Chondrocyte (in vitro differentiated cells): Measurements from ENCODE around the gene WTAP. TPM values are rescaled to one million over a fixed set of nuclear protein-coding genes. Genes with fewer than 3 reads are reported as not detected.
A peak's percentile ranks its signal among the peaks of the same experiment; 100 is the strongest.

Experiments used
- DNase-seq: peaks from one replicate; pipeline ENCODE4 v3.0.0; 2021; ENCODE audit warnings: mixed read lengths, low spot score
- H3K27ac Mint-ChIP-seq: one replicate; pipeline ENCODE4 v1.8.0; 2021; ENCODE audit warnings: mild to moderate bottlenecking, moderate library complexity, mixed read lengths; ENCODE audit not compliant: unreplicated experiment
- H3K27me3 Mint-ChIP-seq: 2 replicates; pipeline ENCODE4 v1.8.0; 2021; ENCODE audit warnings: low read depth, mixed read lengths
- H3K36me3 Mint-ChIP-seq: 2 replicates; pipeline ENCODE4 v1.8.0; 2021; ENCODE audit warnings: low read depth, mixed read lengths
- H3K4me1 Mint-ChIP-seq: 2 replicates; pipeline ENCODE4 v1.8.0; 2021; ENCODE audit warnings: low read depth, mild to moderate bottlenecking, mixed read lengths
- H3K4me3 Mint-ChIP-seq: one replicate; pipeline ENCODE4 v1.8.0; 2021; ENCODE audit warnings: mild to moderate bottlenecking, moderate library complexity, mixed read lengths; ENCODE audit not compliant: unreplicated experiment
- H3K9me3 Mint-ChIP-seq: 2 replicates; pipeline ENCODE4 v1.8.0; 2021; ENCODE audit warnings: low read depth, mixed read lengths
- total RNA-seq: library from RNA; stranded (reverse); gene quantifications from 3 replicates; pipeline ENCODE4 v1.2.1, GENCODE V29; 2021
- TF ChIP-seq, protein P1 (sequence below): fragments of 200-600 bp; sonication (generic); IDR thresholded peaks from 2 replicates; pipeline ENCODE4 v1.5.0; 2021; ENCODE audit warnings: antibody characterized with exemption, mild to moderate bottlenecking, moderate library complexity

The WTAP gene
- total RNA-seq, 1 donor from 2014 or later, result 65.9 TPM

GRCh38 chr6:159713984-159714383 lies 13.3 kb upstream of the WTAP start:
- TF ChIP-seq, protein P1, sequence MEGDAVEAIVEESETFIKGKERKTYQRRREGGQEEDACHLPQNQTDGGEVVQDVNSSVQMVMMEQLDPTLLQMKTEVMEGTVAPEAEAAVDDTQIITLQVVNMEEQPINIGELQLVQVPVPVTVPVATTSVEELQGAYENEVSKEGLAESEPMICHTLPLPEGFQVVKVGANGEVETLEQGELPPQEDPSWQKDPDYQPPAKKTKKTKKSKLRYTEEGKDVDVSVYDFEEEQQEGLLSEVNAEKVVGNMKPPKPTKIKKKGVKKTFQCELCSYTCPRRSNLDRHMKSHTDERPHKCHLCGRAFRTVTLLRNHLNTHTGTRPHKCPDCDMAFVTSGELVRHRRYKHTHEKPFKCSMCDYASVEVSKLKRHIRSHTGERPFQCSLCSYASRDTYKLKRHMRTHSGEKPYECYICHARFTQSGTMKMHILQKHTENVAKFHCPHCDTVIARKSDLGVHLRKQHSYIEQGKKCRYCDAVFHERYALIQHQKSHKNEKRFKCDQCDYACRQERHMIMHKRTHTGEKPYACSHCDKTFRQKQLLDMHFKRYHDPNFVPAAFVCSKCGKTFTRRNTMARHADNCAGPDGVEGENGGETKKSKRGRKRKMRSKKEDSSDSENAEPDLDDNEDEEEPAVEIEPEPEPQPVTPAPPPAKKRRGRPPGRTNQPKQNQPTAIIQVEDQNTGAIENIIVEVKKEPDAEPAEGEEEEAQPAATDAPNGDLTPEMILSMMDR, result no peak
- no peak overlapping the region for H3K27ac Mint-ChIP-seq
- H3K4me3 Mint-ChIP-seq, result no peak overlapping the region
- H3K9me3 Mint-ChIP-seq, result peaks cover 3% of the 10 kb centered on the region
- H3K4me1 Mint-ChIP-seq, result peaks cover 5% of the 10 kb centered on the region
- H3K36me3 Mint-ChIP-seq, result peaks cover 2% of the 10 kb centered on the region
- H3K27me3 Mint-ChIP-seq, result no peaks in the 10 kb centered on the region
- no peak for DNase-seq

DNA sequence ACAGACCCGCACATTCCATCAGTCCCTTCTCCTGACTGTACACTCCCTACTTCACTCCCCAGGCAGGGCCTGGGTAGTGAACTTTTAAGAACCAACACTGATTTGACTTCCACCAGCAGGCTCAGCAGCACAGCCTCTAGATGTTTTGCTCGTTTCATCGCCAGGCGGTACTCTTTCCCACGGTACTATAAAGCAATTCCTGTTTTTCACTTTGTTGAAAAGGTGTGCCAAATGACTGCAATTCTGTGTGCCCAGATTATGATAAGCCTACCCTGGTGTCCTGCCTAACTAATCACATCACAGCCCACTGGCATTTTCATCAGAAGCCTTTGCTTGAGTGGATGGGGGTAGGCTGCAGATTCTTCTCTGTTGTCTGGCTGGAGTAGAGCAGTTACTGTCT lies 12.9 kb upstream of the WTAP start:
- Mint-ChIP-seq H3K4me1 (peaks cover 5% of the 10 kb centered on the region), H3K9me3 (peaks cover 1% of the 10 kb centered on the region), H3K27me3 (no peaks in the 10 kb centered on the region), H3K4me3 (no peak overlapping the region), H3K36me3 (peaks cover under 1% of the 10 kb centered on the region), H3K27ac (no peak overlapping the region)
- TF ChIP-seq, protein P1, result no peak
- no peak for DNase-seq

DNA sequence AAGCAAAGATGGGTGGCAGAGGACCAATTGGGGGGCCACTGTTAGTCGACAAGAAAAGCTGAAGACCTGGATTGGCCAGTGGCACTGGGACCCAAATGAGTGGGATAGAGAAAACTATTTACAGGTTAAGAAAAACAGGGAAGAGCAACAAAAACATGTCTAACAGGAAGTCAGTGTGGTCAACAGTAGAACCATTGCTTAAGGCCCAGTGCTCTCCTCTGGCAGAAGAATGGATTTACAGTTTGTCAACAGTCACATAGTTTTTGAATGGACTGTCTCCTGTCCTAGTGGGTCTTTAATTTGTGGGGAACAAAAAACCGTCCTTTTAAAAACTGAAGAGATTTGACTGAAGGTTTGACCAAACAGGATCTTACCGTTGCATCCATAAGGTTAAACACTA lies 12.1 kb upstream of the WTAP start:
- Mint-ChIP-seq H3K4me3 (no peak overlapping the region), H3K27me3 (no peaks in the 10 kb centered on the region)
- TF ChIP-seq, protein P1, result no peak

DNA sequence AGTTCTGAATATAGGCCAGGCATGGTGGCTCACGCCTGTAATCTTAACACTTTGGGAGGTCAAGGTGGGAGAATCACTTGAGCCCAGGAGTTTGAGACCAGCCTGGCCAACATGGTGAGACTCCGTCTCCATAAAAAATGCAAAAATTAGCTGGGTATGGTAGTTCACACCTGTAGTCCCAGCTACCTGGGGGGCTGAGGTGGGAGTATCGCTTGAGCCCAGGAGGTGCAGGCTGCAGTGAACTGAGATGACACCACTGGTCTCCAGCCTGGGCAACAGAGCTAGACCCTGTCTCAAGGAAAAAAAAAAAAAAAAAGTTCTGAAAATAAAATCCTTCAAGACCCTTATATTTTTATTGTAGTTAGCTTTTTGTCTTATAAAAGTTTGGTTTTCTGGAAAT lies 11.7 kb upstream of the WTAP start:
- H3K9me3 Mint-ChIP-seq, result no peaks in the 10 kb centered on the region
- H3K36me3 Mint-ChIP-seq, result no peaks in the 10 kb centered on the region

More for the DNA sequence above, 12.1 kb upstream of the WTAP start:
- Mint-ChIP-seq H3K27ac (no peak overlapping the region), H3K36me3 (no peaks in the 10 kb centered on the region), H3K4me1 (peaks cover 5% of the 10 kb centered on the region), H3K9me3 (no peaks in the 10 kb centered on the region)
- DNase-seq, result no peak

DNA sequence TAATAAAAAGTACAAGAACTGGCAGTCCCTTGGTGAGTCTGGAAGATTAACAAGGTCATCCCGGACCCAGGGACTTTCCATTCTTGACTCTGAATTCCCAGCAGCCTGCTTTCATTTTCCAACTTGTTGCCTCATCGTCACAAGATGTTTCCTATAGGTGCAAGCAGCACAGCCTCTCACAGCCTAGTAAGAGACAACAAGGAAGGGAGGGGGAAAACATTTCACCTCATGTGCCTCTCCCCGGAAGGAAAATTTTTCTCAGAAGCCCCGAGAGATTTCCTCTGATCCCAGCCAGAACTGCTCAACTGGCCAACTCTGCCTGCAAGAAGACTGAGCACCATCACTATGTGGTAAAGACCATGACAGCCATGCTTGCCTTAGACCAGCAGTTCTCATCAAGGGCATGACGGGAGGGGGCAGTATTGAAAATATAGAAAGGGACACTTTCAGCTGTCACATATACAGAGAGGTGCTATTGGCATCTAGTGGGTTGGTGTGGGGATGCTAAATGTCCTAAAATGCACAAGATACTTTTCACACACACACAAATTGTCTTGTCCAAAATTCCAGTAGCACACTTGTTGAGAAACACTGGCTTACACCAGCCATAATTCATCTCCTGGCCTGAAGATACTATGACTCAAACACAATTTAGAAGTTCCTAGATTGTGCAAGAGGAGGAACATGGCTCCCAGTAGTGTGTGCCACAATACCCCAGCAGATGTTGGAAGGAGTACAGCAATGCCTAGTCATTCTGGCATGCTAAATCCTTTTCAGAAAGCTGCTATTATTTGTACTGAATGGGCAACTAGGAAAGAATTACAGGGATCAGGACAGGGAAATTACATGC lies 10.8 kb upstream of the WTAP start:
- peak overlapping the region; percentile 12 for H3K27ac Mint-ChIP-seq
- TF ChIP-seq, protein P1, result no peak
- H3K36me3 Mint-ChIP-seq, result no peaks in the 10 kb centered on the region
- no peak overlapping the region for H3K4me3 Mint-ChIP-seq
- H3K9me3 Mint-ChIP-seq, result no peaks in the 10 kb centered on the region
- no peak for DNase-seq
- no peaks in the 10 kb centered on the region for H3K27me3 Mint-ChIP-seq
- H3K4me1 Mint-ChIP-seq, result peaks cover 5% of the 10 kb centered on the region

More for the DNA sequence above, 11.7 kb upstream of the WTAP start:
- Mint-ChIP-seq H3K27me3 (no peaks in the 10 kb centered on the region), H3K4me3 (no peak overlapping the region), H3K27ac (no peak overlapping the region), H3K4me1 (peaks cover 5% of the 10 kb centered on the region)
- no peak for DNase-seq
- TF ChIP-seq, protein P1, result no peak
